Upper lobe of left lung (tissue), 4 donors: ENCODE results near the gene RAB40A.

ENCODE experiments used
- CTCF ChIP-seq, 6 experiments: fragments of 450-650 bp in 4 of 6; fragments of 200-600 bp in 2 of 6; sonication (generic) in 2 of 6; IDR thresholded peaks; one replicate each; pipeline ENCODE4 v1.5.1; 2016 to 2019; ENCODE audit warnings: antibody characterized with exemption in 6 of 6
- EP300 ChIP-seq, 4 donors: sonication (generic); formaldehyde crosslinking; IDR thresholded peaks; one replicate each; pipeline ENCODE4 v1.5.1; 2017; ENCODE audit warnings: antibody characterized with exemption in 4 of 4, control low read depth in 2 of 4

- TF ChIP-seq CTCF (IDR thresholded peaks at IDR 0.05) (no peak), EP300 (IDR thresholded peaks at IDR 0.05) (no peak)
These were observed 5.7 kb downstream of the RAB40A start for GRCh38 chrX:103513476-103514108.
